ENCODE measurements around the gene TSPAN11.
"Not testable (repeated sequence)": the region's sequence is repeated elsewhere in the genome, so short reads cannot be mapped to it uniquely, and the experiment has no call there.

The TSPAN11 gene

DNA sequence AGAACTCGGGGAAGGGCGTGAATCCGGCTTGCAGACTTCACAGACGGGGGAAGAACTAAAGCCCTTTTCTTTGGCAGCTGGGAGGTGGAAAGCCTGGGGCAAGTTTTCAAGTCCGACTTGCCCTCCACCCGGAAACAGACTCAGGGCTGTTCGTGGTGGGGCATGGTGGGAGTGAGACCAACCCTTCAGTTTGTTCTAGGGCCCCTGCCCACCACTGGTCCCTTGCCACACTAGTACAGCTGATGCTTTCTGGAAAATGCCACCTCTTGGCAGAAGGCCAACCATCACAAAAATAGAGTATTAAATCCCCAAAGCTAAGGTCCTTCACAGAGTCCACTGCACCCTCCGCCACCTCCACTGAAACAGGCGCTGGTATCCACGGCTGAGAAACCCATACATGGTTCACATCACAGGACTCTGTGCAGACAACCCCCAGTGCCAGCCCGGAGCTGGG lies 96.8 kb downstream of the TSPAN11 start:
- H4K8ac ChIP-seq (ENCODE audit: low read depth, low read length) = no peak overlapping the region
- no peak overlapping the region for H3K4me3 ChIP-seq (ENCODE audit: low read length in 2 of 2)
- H3K9ac ChIP-seq (ENCODE audit: low read depth, low read length, poor library complexity) = no peak overlapping the region
- no peak overlapping the region for H3K4me2 ChIP-seq (ENCODE audit: insufficient read depth, low read length, poor library complexity, severe bottlenecking)
- H4K91ac ChIP-seq (ENCODE audit: low read depth, low read length, poor library complexity) = no peak overlapping the region
- no peak overlapping the region for H2BK12ac ChIP-seq (ENCODE audit: low read length)
- no peak overlapping the region for H2BK15ac ChIP-seq (ENCODE audit: low read length)
- no peaks in the 10 kb centered on the region for H3K4me1 ChIP-seq (ENCODE audit: control insufficient read depth in 2 of 2, insufficient read depth in 1 of 2, low read depth in 1 of 2, low read length in 2 of 2)
- H3K18ac ChIP-seq (ENCODE audit: low read length) = peak overlapping the region; percentile 9
- H3K79me1 ChIP-seq (ENCODE audit: low read depth, low read length) = no peaks in the 10 kb centered on the region
- H3K4ac ChIP-seq (ENCODE audit: low read length) = no peak overlapping the region
- WGBS, 2 donors (ENCODE audit: extremely low coverage in 2 of 2, insufficient read length in 2 of 2, insufficient replicate concordance in 1 of 2) = no CpG with 5 or more reads among the region's 11 CpGs
- no peak overlapping the region for H2BK120ac ChIP-seq (ENCODE audit: low read depth, low read length)
- H3K27me3 ChIP-seq (ENCODE audit: control insufficient read depth in 3 of 3, insufficient read depth in 3 of 3, low read depth in 1 of 3, low read length in 3 of 3) = no peaks in the 10 kb centered on the region
- H3K23ac ChIP-seq (ENCODE audit: low read depth, low read length, poor library complexity) = no peak overlapping the region
- no peak for DNase-seq (ENCODE audit: low spot score)
- no peak overlapping the region for H2AFZ ChIP-seq (ENCODE audit: low read length)
- H3K27ac ChIP-seq (replicated peaks; ENCODE audit: low read length) = no peak overlapping the region
- H3K9me3 ChIP-seq (replicated peaks in 1 of 2; ENCODE audit: control insufficient read depth in 2 of 2, insufficient read depth in 1 of 2, low read depth in 1 of 2, low read length in 2 of 2) = peaks cover 0 to 3% of the 10 kb centered on the region in 2 donors
- no peak overlapping the region for H2AK5ac ChIP-seq (ENCODE audit: low read depth, low read length)
- no peaks in the 10 kb centered on the region for H3K36me3 ChIP-seq (replicated peaks in 1 of 2; ENCODE audit: control insufficient read depth in 2 of 2, insufficient read depth in 2 of 2, low read length in 2 of 2)
- H2BK5ac ChIP-seq (ENCODE audit: low read length) = no peak overlapping the region
- no peak overlapping the region for H3K14ac ChIP-seq (ENCODE audit: low read length)

DNA sequence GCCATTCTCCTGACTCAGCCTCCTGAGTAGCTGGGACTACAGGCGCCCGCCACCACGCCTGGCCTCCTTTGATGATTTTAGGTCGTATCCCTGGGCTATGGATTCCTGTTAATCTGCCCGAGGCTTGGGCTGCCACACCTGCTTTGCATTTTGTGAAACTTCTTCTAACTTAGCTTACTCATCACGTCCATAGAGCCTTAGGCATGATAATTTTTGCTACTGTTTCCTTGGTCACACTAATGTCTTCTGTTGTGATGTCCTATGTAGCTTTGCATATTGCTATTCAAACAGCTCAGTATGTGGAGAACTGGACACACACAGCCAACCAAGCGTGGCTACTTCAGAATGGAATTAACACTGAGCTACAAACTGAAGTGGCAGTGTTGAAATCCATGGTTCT lies 99.7 kb downstream of the TSPAN11 start:
- Histone ChIP-seq H3K4ac (ENCODE audit: low read length) (no peak overlapping the region), H2BK5ac (ENCODE audit: low read length) (no peak overlapping the region), H3K79me1 (ENCODE audit: low read depth, low read length) (no peaks in the 10 kb centered on the region), H2BK120ac (ENCODE audit: low read depth, low read length) (no peak overlapping the region), H3K9me3 (replicated peaks in 1 of 2; ENCODE audit: control insufficient read depth in 2 of 2, insufficient read depth in 1 of 2, low read depth in 1 of 2, low read length in 2 of 2) (no peaks in the 10 kb centered on the region), H3K23ac (ENCODE audit: low read depth, low read length, poor library complexity) (no peak overlapping the region), H2BK15ac (ENCODE audit: low read length) (no peak overlapping the region), H3K4me2 (ENCODE audit: insufficient read depth, low read length, poor library complexity, severe bottlenecking) (no peak overlapping the region), H3K4me1 (ENCODE audit: control insufficient read depth in 2 of 2, insufficient read depth in 1 of 2, low read depth in 1 of 2, low read length in 2 of 2) (no peaks in the 10 kb centered on the region), H4K91ac (ENCODE audit: low read depth, low read length, poor library complexity) (no peak overlapping the region), H3K27me3 (ENCODE audit: control insufficient read depth in 3 of 3, insufficient read depth in 3 of 3, low read depth in 1 of 3, low read length in 3 of 3) (no peaks in the 10 kb centered on the region), H3K18ac (ENCODE audit: low read length) (no peak overlapping the region), H3K36me3 (replicated peaks in 1 of 2; ENCODE audit: control insufficient read depth in 2 of 2, insufficient read depth in 2 of 2, low read length in 2 of 2) (no peaks in the 10 kb centered on the region), H2AFZ (ENCODE audit: low read length) (no peak overlapping the region), H2BK12ac (ENCODE audit: low read length) (no peak overlapping the region), H2AK5ac (ENCODE audit: low read depth, low read length) (no peak overlapping the region), H3K14ac (ENCODE audit: low read length) (no peak overlapping the region), H3K4me3 (ENCODE audit: low read length in 2 of 2) (no peak overlapping the region), H3K27ac (replicated peaks; ENCODE audit: low read length) (no peak overlapping the region), H4K8ac (ENCODE audit: low read depth, low read length) (no peak overlapping the region), H3K9ac (ENCODE audit: low read depth, low read length, poor library complexity) (no peak overlapping the region)
- no CpG with 5 or more reads among the region's 7 CpGs for WGBS, 2 donors (ENCODE audit: extremely low coverage in 2 of 2, insufficient read length in 2 of 2, insufficient replicate concordance in 1 of 2)
- no peak for DNase-seq (ENCODE audit: low spot score)

DNA sequence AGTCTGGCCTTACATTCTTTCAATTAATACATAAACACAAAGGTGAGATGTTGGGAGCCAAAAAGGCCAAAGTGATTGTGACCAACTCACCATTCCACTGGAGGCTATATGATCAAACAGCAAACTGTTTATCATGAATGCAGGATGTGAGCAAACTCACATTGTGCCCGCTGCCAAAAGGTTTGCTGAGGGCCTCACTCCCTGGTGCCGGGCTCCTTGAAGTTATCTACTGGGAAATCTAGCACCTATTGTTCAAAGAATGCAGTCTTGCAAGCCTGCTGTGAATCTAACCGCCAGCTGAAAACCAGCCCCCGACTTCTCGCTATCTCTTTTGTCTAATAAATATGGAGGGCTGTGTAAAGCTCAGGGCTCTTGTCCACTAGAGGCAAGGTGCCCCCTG lies 100.5 kb downstream of the TSPAN11 start:
- not testable (repeated sequence) for H3K9ac ChIP-seq (ENCODE audit: low read depth, low read length, poor library complexity); H3K23ac ChIP-seq (ENCODE audit: low read depth, low read length, poor library complexity); H2BK12ac ChIP-seq (ENCODE audit: low read length); H2BK120ac ChIP-seq (ENCODE audit: low read depth, low read length); H3K79me1 ChIP-seq (ENCODE audit: low read depth, low read length); H2AK5ac ChIP-seq (ENCODE audit: low read depth, low read length); H3K36me3 ChIP-seq (replicated peaks in 1 of 2; ENCODE audit: control insufficient read depth in 2 of 2, insufficient read depth in 2 of 2, low read length in 2 of 2); H3K4me1 ChIP-seq (ENCODE audit: control insufficient read depth in 2 of 2, insufficient read depth in 1 of 2, low read depth in 1 of 2, low read length in 2 of 2); DNase-seq (ENCODE audit: low spot score); H2BK15ac ChIP-seq (ENCODE audit: low read length); H3K18ac ChIP-seq (ENCODE audit: low read length); H3K4me3 ChIP-seq (ENCODE audit: low read length in 2 of 2); H4K91ac ChIP-seq (ENCODE audit: low read depth, low read length, poor library complexity); H3K9me3 ChIP-seq (replicated peaks in 1 of 2; ENCODE audit: control insufficient read depth in 2 of 2, insufficient read depth in 1 of 2, low read depth in 1 of 2, low read length in 2 of 2); H3K27me3 ChIP-seq (ENCODE audit: control insufficient read depth in 3 of 3, insufficient read depth in 3 of 3, low read depth in 1 of 3, low read length in 3 of 3); H4K8ac ChIP-seq (ENCODE audit: low read depth, low read length); H3K4ac ChIP-seq (ENCODE audit: low read length); H3K4me2 ChIP-seq (ENCODE audit: insufficient read depth, low read length, poor library complexity, severe bottlenecking); H3K14ac ChIP-seq (ENCODE audit: low read length); H3K27ac ChIP-seq (replicated peaks; ENCODE audit: low read length); H2BK5ac ChIP-seq (ENCODE audit: low read length)
- peak overlapping the region; percentile 37 for H2AFZ ChIP-seq (ENCODE audit: low read length)
- no CpG with 5 or more reads among the region's 5 CpGs for WGBS, 2 donors (ENCODE audit: extremely low coverage in 2 of 2, insufficient read length in 2 of 2, insufficient replicate concordance in 1 of 2)

DNA sequence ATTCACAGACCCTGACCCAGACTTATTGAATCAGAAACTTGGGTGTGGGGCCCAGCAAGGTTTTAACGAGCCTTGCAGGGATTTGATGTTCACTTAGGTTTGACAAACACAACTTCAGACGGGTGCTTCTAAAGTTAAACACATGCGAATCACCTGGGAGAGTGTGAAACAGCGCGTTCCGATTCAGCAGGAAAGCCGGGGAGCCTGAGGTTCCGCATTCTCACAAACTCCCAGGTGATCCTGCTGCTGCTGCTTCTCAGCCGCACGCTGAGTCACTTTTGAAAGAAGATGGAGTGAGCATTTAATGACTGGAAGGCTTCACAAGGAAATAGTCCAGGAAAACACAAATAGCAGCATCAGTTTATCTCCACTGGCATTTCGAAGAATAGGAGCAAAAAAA lies 102.9 kb downstream of the TSPAN11 start:
- no peak overlapping the region for H3K18ac ChIP-seq (ENCODE audit: low read length)
- no peak overlapping the region for H3K4ac ChIP-seq (ENCODE audit: low read length)
- no peak overlapping the region for H3K23ac ChIP-seq (ENCODE audit: low read depth, low read length, poor library complexity)
- no peak overlapping the region for H2BK120ac ChIP-seq (ENCODE audit: low read depth, low read length)
- H3K4me2 ChIP-seq (ENCODE audit: insufficient read depth, low read length, poor library complexity, severe bottlenecking) = no peak overlapping the region
- no peaks in the 10 kb centered on the region for H3K27me3 ChIP-seq (ENCODE audit: control insufficient read depth in 3 of 3, insufficient read depth in 3 of 3, low read depth in 1 of 3, low read length in 3 of 3)
- no peak overlapping the region for H3K27ac ChIP-seq (replicated peaks; ENCODE audit: low read length)
- no peaks in the 10 kb centered on the region for H3K4me1 ChIP-seq (ENCODE audit: control insufficient read depth in 2 of 2, insufficient read depth in 1 of 2, low read depth in 1 of 2, low read length in 2 of 2)
- H4K91ac ChIP-seq (ENCODE audit: low read depth, low read length, poor library complexity) = no peak overlapping the region
- no peak overlapping the region for H2BK12ac ChIP-seq (ENCODE audit: low read length)
- no peak overlapping the region for H2BK5ac ChIP-seq (ENCODE audit: low read length)
- no peak overlapping the region for H2AK5ac ChIP-seq (ENCODE audit: low read depth, low read length)
- H3K14ac ChIP-seq (ENCODE audit: low read length) = no peak overlapping the region
- WGBS, 2 donors (ENCODE audit: extremely low coverage in 2 of 2, insufficient read length in 2 of 2, insufficient replicate concordance in 1 of 2) = no CpG with 5 or more reads among the region's 11 CpGs
- no peak overlapping the region for H3K9ac ChIP-seq (ENCODE audit: low read depth, low read length, poor library complexity)
- H2BK15ac ChIP-seq (ENCODE audit: low read length) = no peak overlapping the region
- H3K36me3 ChIP-seq (replicated peaks in 1 of 2; ENCODE audit: control insufficient read depth in 2 of 2, insufficient read depth in 2 of 2, low read length in 2 of 2) = no peaks in the 10 kb centered on the region
- H3K9me3 ChIP-seq (replicated peaks in 1 of 2; ENCODE audit: control insufficient read depth in 2 of 2, insufficient read depth in 1 of 2, low read depth in 1 of 2, low read length in 2 of 2) = no peaks in the 10 kb centered on the region
- H3K4me3 ChIP-seq (ENCODE audit: low read length in 2 of 2) = no peak overlapping the region
- no peaks in the 10 kb centered on the region for H3K79me1 ChIP-seq (ENCODE audit: low read depth, low read length)
- H2AFZ ChIP-seq (ENCODE audit: low read length) = no peak overlapping the region
- H4K8ac ChIP-seq (ENCODE audit: low read depth, low read length) = no peak overlapping the region
- DNase-seq (ENCODE audit: low spot score) = no peak

Measured in neuronal stem cell (in vitro differentiated cells).